Vagina (tissue), 2 donors: Measurements from ENCODE around the gene C19orf18. TPM values are rescaled to one million over a fixed set of nuclear protein-coding genes. Genes with fewer than 3 reads are reported as not detected.

Experiments used
- DNase-seq, 2 donors: peaks; one replicate each; pipeline ENCODE4 v3.0.0-alpha.2; 2017; ENCODE audit errors: extremely low spot score in 2 of 2
- H3K27ac ChIP-seq: fragments of 200-600 bp; sonication (generic); one replicate; pipeline ENCODE4 v1.5.1; 2019
- H3K27me3 ChIP-seq: fragments of 200-600 bp; sonication (generic); one replicate; pipeline ENCODE4 v1.5.1; 2019
- H3K36me3 ChIP-seq, 2 donors: fragments of 200-600 bp; sonication (generic); one replicate each; pipeline ENCODE4 v1.5.1; 2017 to 2019
- H3K4me1 ChIP-seq: fragments of 200-600 bp; sonication (generic); one replicate; pipeline ENCODE4 v1.5.1; 2019
- H3K4me3 ChIP-seq, 2 donors: fragments of 200-600 bp; sonication (generic); 1 replicate in 1 of 2; 2 replicates in 1 of 2; pipeline ENCODE4 v1.5.1; 2016 to 2019
- H3K9me3 ChIP-seq: fragments of 200-600 bp; sonication (generic); one replicate; pipeline ENCODE4 v1.5.1; 2019
- POLR2A ChIP-seq, 2 donors: fragments of 450-650 bp; IDR thresholded peaks; one replicate each; pipeline ENCODE4 v1.6.1; 2017; ENCODE audit warnings: antibody characterized with exemption in 2 of 2, mild to moderate bottlenecking in 2 of 2, moderate library complexity in 2 of 2
- POLR2AphosphoS5 ChIP-seq, 2 donors: sonication (generic); formaldehyde crosslinking; IDR thresholded peaks; one replicate each; pipeline ENCODE4 v1.9.0; 2017; ENCODE audit warnings: antibody characterized with exemption in 2 of 2, mild to moderate bottlenecking in 2 of 2, low read depth in 1 of 2; ENCODE audit not compliant: insufficient read depth in 1 of 2
- intact Hi-C: fragments of 100-400 bp; cut with DNase I; formaldehyde crosslinking; loops from one replicate; pipeline ENCODE4 v1.15.1; 2023
- total RNA-seq: library from RNA; depleted of rRNA; stranded (reverse); fragments of >200 nt; gene quantifications from one replicate; pipeline ENCODE4 v1.2.3, GENCODE V29; 2016
- TF ChIP-seq, protein P1 (sequence below), 3 experiments: fragments of 450-650 bp in 2 of 3; fragments of 200-600 bp in 1 of 3; sonication (generic) in 1 of 3; IDR thresholded peaks; one replicate each; pipeline ENCODE4 v1.5.1; 2017 to 2019; ENCODE audit warnings: antibody characterized with exemption in 3 of 3, mild to moderate bottlenecking in 2 of 3, moderate library complexity in 2 of 3

The C19orf18 gene
- total RNA-seq, result 2.9 TPM

DNA sequence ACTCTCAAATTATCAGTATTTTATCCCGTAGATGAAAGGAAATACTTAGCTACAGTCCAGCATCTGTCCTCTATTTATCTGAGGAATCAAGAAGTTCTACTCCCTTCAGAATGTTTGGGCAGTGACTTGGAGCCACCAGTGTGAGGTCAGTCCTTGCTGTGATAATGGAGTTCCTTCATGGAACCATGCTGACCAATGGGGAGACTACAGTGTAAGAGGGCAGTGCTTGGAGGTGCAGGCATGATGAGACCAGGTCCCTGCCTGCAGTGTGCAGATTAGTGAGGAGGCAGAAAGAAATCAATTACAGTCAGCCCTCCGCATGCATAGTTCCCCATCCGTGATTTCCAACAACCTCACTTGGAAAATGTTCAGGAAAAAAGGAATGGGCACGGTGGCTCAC, at the start of gene C19orf18:
Gene C19orf18, minus strand, starts transcription at position 101 of the 400 bp plus-strand sequence. CDS start 102 bp downstream, outside the sequence.
- DNase-seq, result no peak
- no peak within 1 kb of the TSS for H3K4me3 ChIP-seq

DNA sequence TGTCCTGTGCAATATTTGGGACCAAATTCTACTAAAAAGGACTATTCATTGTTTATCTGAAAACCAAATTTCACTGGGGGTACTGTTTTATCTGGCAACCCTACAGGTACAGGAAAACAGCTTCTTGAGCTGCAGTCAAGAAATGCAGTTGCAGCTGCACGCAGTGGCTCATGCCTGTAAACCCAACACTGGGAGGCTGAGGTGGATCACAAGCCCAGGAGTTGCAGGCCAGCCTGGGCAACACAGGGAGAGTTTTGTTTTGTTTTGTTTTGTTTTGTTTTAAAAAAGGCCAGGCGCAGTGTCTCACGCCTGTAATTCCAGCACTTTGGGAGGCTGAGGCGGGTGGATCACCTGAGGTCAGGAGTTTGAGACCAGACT, 47.9 kb upstream of the C19orf18 start:
- no peaks in the 10 kb centered on the region for H3K9me3 ChIP-seq
- H3K27ac ChIP-seq, result no peak overlapping the region
- H3K27me3 ChIP-seq, result no peaks in the 10 kb centered on the region
- no peak for TF ChIP-seq POLR2A (IDR thresholded peaks at IDR 0.05)
- TF ChIP-seq POLR2AphosphoS5 (IDR thresholded peaks at IDR 0.05; ENCODE audit: insufficient read depth in 1 of 2, low read depth in 1 of 2), result no peak
- TF ChIP-seq, protein P1, sequence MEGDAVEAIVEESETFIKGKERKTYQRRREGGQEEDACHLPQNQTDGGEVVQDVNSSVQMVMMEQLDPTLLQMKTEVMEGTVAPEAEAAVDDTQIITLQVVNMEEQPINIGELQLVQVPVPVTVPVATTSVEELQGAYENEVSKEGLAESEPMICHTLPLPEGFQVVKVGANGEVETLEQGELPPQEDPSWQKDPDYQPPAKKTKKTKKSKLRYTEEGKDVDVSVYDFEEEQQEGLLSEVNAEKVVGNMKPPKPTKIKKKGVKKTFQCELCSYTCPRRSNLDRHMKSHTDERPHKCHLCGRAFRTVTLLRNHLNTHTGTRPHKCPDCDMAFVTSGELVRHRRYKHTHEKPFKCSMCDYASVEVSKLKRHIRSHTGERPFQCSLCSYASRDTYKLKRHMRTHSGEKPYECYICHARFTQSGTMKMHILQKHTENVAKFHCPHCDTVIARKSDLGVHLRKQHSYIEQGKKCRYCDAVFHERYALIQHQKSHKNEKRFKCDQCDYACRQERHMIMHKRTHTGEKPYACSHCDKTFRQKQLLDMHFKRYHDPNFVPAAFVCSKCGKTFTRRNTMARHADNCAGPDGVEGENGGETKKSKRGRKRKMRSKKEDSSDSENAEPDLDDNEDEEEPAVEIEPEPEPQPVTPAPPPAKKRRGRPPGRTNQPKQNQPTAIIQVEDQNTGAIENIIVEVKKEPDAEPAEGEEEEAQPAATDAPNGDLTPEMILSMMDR (IDR thresholded peaks at IDR 0.05), result no peak
- no peak overlapping the region for H3K4me3 ChIP-seq
- DNase-seq, result no peak
- intact Hi-C loops, result loop anchor here (5.0 kb wide), 1 partner anchor 135 kb away; no protein-coding TSS in a partner anchor
- H3K36me3 ChIP-seq, result no peaks in the 10 kb centered on the region
- H3K4me1 ChIP-seq, result no peaks in the 10 kb centered on the region

More for the DNA sequence above, at the start of gene C19orf18:
- peaks cover 0 to 45% of the 10 kb centered on the region in 2 donors for H3K36me3 ChIP-seq
- no peaks in the 10 kb centered on the region for H3K27me3 ChIP-seq
- H3K4me1 ChIP-seq, result no peaks in the 10 kb centered on the region
- intact Hi-C loops, result no loop called here
- H3K27ac ChIP-seq, result no peak within 1 kb of the TSS
- TF ChIP-seq POLR2A (IDR thresholded peaks at IDR 0.05) (no peak), POLR2AphosphoS5 (IDR thresholded peaks at IDR 0.05; ENCODE audit: insufficient read depth in 1 of 2, low read depth in 1 of 2) (no peak)
- TF ChIP-seq, protein P1 (IDR thresholded peaks at IDR 0.05), result no peak
- peaks cover 83% of the 10 kb centered on the region for H3K9me3 ChIP-seq

DNA sequence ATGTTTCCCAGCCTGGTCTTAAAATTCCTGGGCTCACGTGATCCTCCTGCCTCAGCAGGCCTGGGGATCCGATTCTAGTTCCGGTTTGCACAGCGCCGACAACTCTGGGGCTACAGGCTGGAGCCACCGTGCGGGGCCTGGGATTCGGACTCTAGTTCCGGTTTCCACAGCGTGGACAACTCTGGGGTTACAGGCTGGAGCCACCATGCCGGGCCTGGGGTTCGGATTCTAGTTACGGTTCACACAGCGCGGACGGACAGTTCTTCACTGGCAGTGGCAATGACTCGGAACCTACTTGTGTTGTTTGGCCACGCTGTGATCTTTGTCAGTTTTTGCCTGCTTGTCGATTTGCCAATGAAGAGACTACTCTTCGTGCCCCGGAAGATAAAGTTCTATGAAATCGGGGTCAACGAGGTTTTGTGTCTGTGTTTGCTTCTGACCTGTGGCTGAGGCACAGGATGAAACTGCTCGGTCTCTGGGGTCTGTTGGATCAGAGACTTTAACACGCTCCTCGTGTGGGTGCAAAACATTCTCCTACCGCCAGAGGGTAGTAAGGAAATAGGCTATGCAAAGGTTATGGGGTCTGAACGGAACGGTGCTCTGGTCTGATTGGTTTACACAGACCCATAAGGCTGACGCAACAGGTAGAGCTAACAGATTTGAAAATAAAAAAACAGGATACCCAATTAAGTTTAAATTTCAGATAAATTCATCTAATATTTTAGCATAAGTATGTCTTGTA, 47.4 kb upstream of the C19orf18 start:
- no peak for DNase-seq
- Histone ChIP-seq H3K27ac (no peak overlapping the region), H3K4me3 (no peak overlapping the region), H3K36me3 (no peaks in the 10 kb centered on the region), H3K27me3 (no peaks in the 10 kb centered on the region), H3K4me1 (no peaks in the 10 kb centered on the region), H3K9me3 (no peaks in the 10 kb centered on the region)
- TF ChIP-seq POLR2AphosphoS5 (IDR thresholded peaks at IDR 0.05; ENCODE audit: insufficient read depth in 1 of 2, low read depth in 1 of 2) (peak in 1 of 2 donors; percentile 23), POLR2A (IDR thresholded peaks at IDR 0.05) (no peak)
- TF ChIP-seq, protein P1 (IDR thresholded peaks at IDR 0.05), result peak; percentile 30 to 71 (median 58)
- intact Hi-C loops, result loop anchor here (5.0 kb wide), 1 partner anchor 136 kb away; no protein-coding TSS in a partner anchor

DNA sequence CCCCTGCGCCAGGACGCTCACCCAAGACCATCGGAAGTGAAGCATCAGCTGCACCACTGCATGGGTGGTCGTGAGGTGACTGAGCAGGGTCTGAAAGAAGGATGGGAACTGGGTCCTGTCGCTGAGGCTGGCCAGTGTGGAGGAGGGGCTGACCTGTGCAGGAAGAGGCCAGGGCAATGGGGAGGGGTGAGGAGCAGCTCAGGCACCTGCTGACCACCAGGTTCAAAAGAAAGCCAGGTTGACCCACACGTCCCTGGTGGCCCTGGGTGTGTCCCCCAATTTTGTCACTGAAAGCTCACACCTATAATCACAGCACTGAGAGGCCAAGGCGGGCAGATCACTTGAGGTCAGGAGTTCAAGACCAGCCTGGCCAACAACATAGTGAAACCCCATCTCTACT, 45.8 kb upstream of the C19orf18 start:
- no peak overlapping the region for H3K27ac ChIP-seq
- TF ChIP-seq POLR2AphosphoS5 (IDR thresholded peaks at IDR 0.05; ENCODE audit: insufficient read depth in 1 of 2, low read depth in 1 of 2) (no peak), POLR2A (IDR thresholded peaks at IDR 0.05) (no peak)
- TF ChIP-seq, protein P1 (IDR thresholded peaks at IDR 0.05), result no peak
- intact Hi-C loops, result loop anchor here (5.0 kb wide), 1 partner anchor 137 kb away; no protein-coding TSS in a partner anchor
- no peak overlapping the region for H3K4me3 ChIP-seq
- H3K27me3 ChIP-seq, result no peaks in the 10 kb centered on the region
- no peaks in the 10 kb centered on the region for H3K36me3 ChIP-seq
- no peaks in the 10 kb centered on the region for H3K4me1 ChIP-seq
- no peak for DNase-seq
- no peaks in the 10 kb centered on the region for H3K9me3 ChIP-seq

DNA sequence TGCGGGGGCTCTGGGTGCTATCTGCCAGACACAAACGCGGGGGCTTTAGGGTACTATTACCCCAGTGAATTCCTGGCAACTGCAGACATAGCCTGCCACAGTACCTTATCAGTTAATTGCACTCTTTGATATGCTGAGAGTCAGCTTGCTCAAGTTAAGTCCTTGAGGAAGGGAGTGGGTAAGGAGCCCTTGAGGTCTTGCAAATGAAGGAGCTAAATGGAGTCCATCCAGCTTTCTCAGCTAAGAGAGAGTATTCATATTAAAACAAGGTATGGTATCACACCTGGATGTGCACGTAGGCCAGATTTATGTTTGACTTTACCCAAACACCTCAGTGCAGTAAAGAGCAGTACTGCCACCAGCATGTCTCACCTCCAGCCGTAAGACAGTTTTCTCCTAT, 39.8 kb upstream of the C19orf18 start:
- no peaks in the 10 kb centered on the region for H3K9me3 ChIP-seq
- DNase-seq, result no peak
- TF ChIP-seq, protein P1 (IDR thresholded peaks at IDR 0.05), result no peak
- no peak for TF ChIP-seq POLR2A (IDR thresholded peaks at IDR 0.05)
- no peak for TF ChIP-seq POLR2AphosphoS5 (IDR thresholded peaks at IDR 0.05; ENCODE audit: insufficient read depth in 1 of 2, low read depth in 1 of 2)
- H3K4me1 ChIP-seq, result peaks cover 5% of the 10 kb centered on the region
- H3K27ac ChIP-seq, result no peak overlapping the region
- intact Hi-C loops, result no loop called here
- H3K4me3 ChIP-seq, result no peak overlapping the region
- no peaks in the 10 kb centered on the region for H3K27me3 ChIP-seq
- H3K36me3 ChIP-seq, result no peaks in the 10 kb centered on the region
